AG04449 (cell line): ENCODE results near the gene ADD2.
"Not testable (repeated sequence)": the region's sequence is repeated elsewhere in the genome, so short reads cannot be mapped to it uniquely, and the experiment has no call there.

Experiments
- CTCF ChIA-PET: fragments of 350-600 bp; formaldehyde crosslinking; extraction: SDS; loops from one replicate; lab custom pipeline; 2021; ENCODE audit warnings: antibody characterized with exemption; lab: Yijun Ruan, JAX
- POLR2A ChIA-PET: fragments of 400-600, 350-600 bp; formaldehyde crosslinking; extraction: SDS; loops from one replicate; lab custom pipeline; 2020; ENCODE audit warnings: antibody characterized with exemption, inconsistent platforms; lab: Yijun Ruan, JAX
- DNase-seq: peaks from one replicate; pipeline ENCODE4 v3.0.0-alpha.2; 2010; ENCODE audit warnings: low read depth, low spot score
- H3K4me3 ChIP-seq: 2 replicates; pipeline ENCODE4 v1.5.1; 2011; ENCODE audit warnings: low read depth, mild to moderate bottlenecking, control low read depth, low read length
- CTCF ChIP-seq: IDR thresholded peaks from one replicate; pipeline ENCODE4 v1.5.1; 2011; ENCODE audit warnings: mild to moderate bottlenecking, moderate library complexity, low read length, control low read depth, inconsistent platforms; ENCODE audit not compliant: insufficient read depth; ENCODE audit errors: missing control alignments

Gene ADD2

GRCh38 chr2:70627211-70627898 is 140.6 kb downstream of the ADD2 start:
- ChIA-PET POLR2A (no interaction called here), CTCF (interaction anchor here (5.1 kb wide), 1 partner anchor 10 kb away, joined by 37 read pairs; no protein-coding TSS in a partner anchor)
- no peak overlapping the region for H3K4me3 ChIP-seq
- TF ChIP-seq CTCF: no peak
- DNase-seq: no peak

GRCh38 chr2:70626254-70626990 is 141.6 kb downstream of the ADD2 start:
- no peak for TF ChIP-seq CTCF
- H3K4me3 ChIP-seq: no peak overlapping the region
- ChIA-PET POLR2A (no interaction called here), CTCF (interaction anchor here (5.1 kb wide), 1 partner anchor 9 kb away, joined by 37 read pairs; no protein-coding TSS in a partner anchor)
- DNase-seq: no peak

GRCh38 chr2:70621536-70621935 is 146.5 kb downstream of the ADD2 start:
- H3K4me3 ChIP-seq, DNase-seq, CTCF ChIA-PET, POLR2A ChIA-PET: not testable (repeated sequence)

- POLR2A ChIA-PET: no interaction called here
- CTCF ChIA-PET: interaction anchor here (0.9 to 11.5 kb wide), 6 partner anchors 11 to 314 kb away, joined by 3 to 292 read pairs (median 13); partner anchors contain the start of gene FAM136A
- DNase-seq: no peak
- no peak overlapping the region for H3K4me3 ChIP-seq
- TF ChIP-seq CTCF: no peak
These were observed 148.0 kb downstream of the ADD2 start for GRCh38 chr2:70620020-70620419.

GRCh38 chr2:70619167-70619566 is 148.8 kb downstream of the ADD2 start:
- no peak for TF ChIP-seq CTCF
- H3K4me3 ChIP-seq: no peak overlapping the region
- CTCF ChIA-PET: interaction anchor here (0.7 to 11.5 kb wide), 12 partner anchors 9 to 314 kb away, joined by 3 to 292 read pairs (median 4); partner anchors contain the start of gene FAM136A
- POLR2A ChIA-PET: no interaction called here
- DNase-seq: no peak

- no peak for TF ChIP-seq CTCF
- no peak overlapping the region for H3K4me3 ChIP-seq
- ChIA-PET POLR2A (no interaction called here), CTCF (interaction anchor here (3.8 to 11.5 kb wide), 3 partner anchors 12 to 311 kb away, joined by 37 to 292 read pairs (median 136); partner anchors contain the start of gene FAM136A)
- DNase-seq: no peak
These were observed 151.8 kb downstream of the ADD2 start for GRCh38 chr2:70616168-70616694.
